HL-60 (cell line): Measurements from ENCODE around the gene CTDP1.

ENCODE experiments used
- GABPA ChIP-seq: IDR thresholded peaks from 2 replicates; pipeline ENCODE4 v1.6.1; 2012; ENCODE audit warnings: low read depth
- TF ChIP-seq, protein P1 (sequence below): IDR thresholded peaks from one replicate; pipeline ENCODE4 v1.5.1; 2011; ENCODE audit warnings: low read length, control low read depth, inconsistent platforms; ENCODE audit not compliant: insufficient read depth

DNA sequence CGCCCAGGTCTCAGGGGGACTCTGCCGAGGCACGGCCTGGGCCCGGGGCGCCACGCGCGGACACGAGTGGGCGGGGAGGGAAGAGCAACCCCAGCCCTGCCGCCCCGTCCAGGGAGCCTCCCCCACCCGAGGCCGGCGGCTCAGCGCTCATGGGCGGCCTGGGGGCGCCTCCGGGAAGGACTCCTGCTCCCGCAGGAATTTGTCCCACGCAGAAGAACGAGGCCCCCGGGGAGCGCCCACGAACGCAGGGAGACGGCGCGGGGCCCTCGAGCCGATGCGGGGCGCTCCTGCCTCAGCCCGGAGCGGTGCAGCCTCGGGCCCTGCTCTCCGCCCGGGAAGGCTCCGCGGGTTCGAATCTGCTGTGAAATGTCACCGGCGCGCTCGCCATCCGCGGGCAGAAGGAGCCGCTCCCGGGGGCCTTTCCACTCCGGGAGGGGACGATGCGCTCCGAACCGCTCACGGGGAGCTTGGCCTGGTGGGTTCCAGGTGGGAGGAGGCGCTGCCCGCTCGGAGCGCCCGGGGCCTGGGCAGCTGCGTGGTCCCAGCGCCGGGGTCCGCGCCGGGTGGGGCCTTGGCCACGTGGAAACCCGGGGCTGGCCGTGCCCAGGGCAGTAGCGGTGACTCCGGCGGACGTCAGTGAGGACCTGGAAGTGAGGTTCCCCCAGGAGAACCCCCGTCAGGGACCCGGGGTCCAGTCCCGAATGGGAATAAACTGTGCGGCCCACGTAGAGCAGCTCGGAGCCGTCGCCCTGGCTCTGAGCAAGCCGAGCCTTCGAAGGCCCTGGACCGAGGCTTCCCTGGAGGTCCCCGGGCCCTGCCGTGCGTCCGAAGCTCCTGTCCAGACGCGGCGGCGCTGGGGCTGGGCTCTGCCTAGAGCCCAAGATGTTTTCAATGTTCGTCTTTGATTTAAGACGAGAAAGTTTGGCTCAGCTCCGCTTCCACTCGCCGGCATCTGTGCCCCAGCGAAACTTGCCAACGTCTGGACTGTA lies 41.4 kb upstream of the CTDP1 start:
- TF ChIP-seq, protein P1, sequence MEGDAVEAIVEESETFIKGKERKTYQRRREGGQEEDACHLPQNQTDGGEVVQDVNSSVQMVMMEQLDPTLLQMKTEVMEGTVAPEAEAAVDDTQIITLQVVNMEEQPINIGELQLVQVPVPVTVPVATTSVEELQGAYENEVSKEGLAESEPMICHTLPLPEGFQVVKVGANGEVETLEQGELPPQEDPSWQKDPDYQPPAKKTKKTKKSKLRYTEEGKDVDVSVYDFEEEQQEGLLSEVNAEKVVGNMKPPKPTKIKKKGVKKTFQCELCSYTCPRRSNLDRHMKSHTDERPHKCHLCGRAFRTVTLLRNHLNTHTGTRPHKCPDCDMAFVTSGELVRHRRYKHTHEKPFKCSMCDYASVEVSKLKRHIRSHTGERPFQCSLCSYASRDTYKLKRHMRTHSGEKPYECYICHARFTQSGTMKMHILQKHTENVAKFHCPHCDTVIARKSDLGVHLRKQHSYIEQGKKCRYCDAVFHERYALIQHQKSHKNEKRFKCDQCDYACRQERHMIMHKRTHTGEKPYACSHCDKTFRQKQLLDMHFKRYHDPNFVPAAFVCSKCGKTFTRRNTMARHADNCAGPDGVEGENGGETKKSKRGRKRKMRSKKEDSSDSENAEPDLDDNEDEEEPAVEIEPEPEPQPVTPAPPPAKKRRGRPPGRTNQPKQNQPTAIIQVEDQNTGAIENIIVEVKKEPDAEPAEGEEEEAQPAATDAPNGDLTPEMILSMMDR = no peak
- TF ChIP-seq GABPA = no peak
